ENCODE data around the gene PTPRK.

- TF ChIP-seq CTCF (IDR thresholded peaks at IDR 0.05) (no peak), POLR2A (IDR thresholded peaks at IDR 0.05) (no peak)
These were observed 107.1 kb downstream of the PTPRK start for GRCh38 chr6:128413291-128413690.

All from thyroid gland (tissue), 4 donors.